Measurements from ENCODE around the gene UBTD1.
A peak's percentile ranks its signal among the peaks of the same experiment; 100 is the strongest.

The UBTD1 gene

DNA sequence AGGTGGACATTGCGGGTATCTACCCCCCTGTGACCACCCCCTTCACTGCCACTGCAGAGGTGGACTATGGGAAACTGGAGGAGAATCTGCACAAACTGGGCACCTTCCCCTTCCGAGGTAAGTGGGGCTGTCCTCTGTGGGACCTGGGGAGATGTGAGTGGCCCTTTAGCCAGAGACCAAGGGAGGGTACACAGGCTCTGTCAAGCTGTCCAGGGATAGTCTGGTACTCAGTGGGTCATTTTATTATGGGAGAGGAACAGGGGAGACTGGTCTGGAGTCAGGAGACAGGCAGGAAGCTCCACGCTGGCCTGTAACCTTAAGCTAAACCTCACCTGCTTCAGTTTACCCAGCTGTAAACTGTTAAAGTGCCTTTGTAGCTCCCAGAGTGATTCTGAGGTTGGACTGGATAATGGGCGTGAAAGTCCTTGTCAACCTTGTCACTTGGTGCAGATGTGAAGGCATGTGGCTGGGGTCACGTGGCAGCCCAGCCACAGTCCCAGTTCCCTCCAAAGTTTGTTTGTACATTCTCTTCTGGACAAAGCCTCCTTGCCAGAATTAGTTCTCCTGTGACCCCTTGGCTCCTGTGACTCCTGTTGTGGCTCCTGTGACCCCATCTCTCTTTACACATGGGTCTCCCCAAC lies 86.2 kb downstream of the UBTD1 start:
- DNase-seq (ENCODE audit: low read depth): no peak

DNA sequence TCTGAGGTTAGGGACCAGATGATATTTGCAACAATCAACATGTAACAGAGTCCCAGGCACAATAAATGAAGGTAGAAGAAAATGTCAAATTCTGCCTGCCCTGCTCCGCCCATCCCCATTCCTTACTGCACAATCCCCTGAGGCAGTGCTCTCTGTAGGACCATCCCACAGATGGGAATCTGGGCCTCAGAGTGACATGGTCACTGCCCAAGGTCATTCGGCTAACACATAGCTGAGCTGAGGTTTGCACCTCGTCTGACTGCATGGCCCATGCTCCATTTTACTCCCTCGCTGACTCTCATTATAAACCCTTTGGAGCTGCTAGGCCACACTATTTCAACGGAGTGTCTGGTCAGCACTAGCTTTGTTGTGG lies 86.7 kb downstream of the UBTD1 start:
- DNase-seq (ENCODE audit: low read depth): no peak

DNA sequence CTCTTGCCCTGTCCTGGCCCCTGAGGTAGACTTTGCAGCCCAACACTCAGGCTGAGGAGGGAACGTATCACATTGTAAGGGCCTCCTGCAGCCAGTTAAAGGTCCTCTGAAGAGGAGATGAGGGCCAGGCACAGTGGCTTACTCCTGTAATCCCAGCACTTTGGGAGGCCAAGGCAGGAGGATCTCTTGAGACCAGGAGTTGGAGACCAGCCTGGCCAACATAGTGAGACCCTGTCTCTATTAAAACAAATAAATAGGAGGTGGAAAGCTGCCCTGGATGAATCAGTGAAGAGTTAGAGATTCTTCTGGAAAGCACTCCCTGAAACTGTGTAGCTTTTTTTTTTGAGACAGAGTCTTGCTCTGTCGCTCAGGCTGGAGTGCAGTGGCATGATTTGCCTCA lies 88.5 kb downstream of the UBTD1 start:
- DNase-seq (ENCODE audit: low read depth): no peak

DNA sequence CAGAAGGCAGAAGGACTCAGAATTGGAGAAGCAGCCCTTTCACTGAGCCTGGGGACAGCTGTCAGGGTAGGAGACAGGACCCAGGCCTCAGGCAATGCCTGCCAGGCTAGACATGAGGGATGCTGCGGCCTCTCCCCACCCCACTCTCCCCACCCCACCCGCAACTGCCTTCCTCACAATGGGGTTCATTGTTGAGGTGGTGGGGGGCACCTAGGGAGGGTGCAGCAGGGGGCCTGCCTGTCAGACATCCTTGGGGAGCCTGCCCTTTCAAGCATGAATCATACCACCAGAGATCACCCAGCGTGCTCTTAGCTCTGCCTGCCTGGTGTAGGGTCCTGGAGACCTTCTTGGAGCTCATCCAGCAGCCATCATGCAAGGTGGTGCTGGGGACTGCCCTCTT lies 90.8 kb downstream of the UBTD1 start, which contains the start of gene C10orf62:
Gene C10orf62 (plus strand): TSS at position 243 of the 400 bp plus-strand sequence. CDS start 177 bp downstream, outside the sequence.
- DNase-seq (ENCODE audit: low read depth): no peak

DNA sequence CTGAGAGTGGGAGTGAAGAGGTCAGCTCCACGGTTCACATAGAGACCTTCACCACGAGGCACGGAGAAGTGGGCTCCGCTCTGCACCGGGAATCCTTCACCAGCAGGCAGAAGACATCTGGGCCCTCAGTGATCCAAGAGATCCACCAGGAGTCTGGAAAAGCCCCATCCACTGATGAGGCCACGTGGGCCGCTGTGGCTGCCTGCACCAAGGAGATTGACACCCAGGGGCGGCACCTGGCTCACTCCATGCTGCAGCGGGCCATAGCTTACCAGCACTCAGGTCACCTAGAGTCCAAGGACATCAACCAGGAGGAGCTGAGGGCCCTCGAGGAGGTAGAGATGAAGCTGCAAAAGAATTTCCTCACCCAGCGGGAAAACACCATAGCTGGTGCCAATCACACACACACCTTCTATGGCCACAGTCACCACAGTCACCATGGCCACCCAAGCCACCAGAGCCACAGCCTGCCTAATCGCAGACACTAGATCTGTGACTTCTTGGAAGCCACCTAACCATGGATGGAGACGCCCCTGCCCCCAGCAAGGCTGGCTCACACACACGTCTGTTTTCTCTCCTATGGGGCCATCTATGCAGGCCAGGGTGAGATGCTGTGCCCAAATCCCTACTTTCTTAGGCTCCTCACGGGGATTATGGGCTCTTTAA lies 91.5 kb downstream of the UBTD1 start:
- no peak for DNase-seq (ENCODE audit: low read depth)

DNA sequence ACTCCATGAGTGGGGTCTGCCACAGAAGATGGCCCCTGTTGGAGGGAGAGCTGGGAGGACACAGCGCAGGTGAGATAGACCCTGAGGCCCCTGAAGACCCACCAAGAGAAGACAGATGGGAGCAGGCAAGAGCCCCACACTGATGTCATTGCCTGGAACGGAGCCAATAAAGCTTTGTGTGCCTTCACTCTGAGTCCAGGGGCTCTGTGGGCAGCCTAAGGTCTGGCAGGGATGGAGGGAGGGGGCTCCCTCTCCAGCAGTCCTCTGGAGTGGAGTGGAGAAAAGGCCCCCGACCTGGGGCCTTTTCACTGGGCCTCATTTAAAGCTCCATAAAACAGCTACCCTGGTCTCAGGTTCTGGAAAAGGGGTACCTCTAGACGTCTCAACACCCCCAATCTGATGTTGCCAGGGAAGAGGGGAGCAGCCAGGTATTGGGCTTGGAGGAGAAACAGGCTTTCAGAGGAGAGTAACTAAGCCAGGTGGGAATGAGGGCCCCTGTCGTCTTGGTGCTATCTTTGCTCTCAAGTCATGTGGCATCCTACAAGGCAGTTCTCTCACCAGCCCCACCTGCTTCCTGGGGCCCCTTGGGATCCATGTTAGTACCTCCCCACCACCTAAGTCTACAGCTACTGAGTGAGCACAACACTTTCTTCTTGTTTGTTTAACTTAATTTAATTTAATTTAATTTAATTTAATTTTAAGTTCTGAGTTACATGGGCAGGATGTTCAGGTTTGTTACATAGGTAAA lies 92.2 kb downstream of the UBTD1 start:
- DNase-seq (ENCODE audit: low read depth): no peak

DNA sequence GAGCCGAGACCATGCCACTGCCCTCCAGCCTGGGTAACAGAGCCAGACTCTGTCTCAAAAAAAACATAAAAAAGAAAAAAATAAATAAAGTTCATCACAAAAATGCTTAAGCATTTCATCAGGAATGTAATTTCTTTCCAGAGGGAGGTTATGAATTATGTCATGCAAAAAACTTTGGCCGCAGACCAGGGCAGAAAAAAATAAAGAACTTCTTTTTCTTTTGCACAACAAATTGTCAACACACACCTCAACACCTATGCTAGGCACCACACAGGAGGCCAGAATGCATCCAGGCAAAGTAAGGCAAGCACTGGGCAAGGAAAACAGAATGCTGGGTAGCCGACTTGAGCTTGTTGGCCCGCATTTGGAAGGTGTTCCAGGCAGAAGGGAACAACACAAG lies 94.7 kb downstream of the UBTD1 start:
- no peak for DNase-seq (ENCODE audit: low read depth)

DNA sequence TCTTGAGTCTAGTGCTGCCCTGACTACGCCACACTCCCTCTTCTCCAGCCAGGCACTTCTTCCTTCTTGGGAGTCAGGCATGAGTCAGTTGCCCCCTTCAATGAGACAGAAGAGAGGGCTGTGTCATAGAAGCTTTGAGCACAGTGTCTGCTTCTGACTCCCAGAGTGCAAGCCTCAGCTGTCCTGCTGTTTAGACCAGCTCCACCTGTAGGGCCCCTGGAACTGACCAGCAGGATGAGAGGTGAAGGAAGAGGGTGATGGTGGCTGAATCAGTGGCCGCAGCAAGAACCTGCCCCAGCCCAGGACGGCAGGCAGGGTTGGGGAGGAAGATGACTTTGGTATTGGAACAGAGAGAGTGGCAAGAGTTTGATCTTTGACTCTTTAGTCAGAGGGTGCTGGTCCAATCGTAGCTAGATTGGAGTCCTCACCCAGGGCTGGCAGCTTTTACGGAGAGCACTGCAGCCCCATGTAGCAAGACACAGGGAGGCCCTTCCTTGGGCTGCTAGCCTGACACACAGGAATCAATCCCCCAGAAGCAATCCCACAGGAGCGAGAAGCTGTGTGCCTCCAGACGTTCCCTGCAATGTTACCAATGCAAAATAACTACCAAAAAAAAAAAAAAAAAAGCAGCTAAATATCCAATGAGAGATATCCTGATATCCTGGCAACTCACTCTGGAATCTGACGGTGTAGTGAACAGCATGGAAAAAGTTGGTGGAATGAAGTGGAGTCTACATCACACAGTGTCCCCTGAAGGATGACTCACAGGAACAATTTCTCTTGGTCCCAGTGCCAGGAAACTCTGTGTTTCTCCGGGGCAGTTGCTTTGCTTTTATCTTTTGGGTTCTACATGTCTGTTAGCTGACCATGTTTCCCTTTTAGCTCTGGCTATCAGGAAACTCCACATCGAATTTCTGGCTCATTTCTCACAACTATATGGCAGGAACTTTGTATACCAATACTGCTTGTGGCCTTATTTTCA lies 97.7 kb downstream of the UBTD1 start:
- DNase-seq (ENCODE audit: low read depth): peak; percentile 49

DNA sequence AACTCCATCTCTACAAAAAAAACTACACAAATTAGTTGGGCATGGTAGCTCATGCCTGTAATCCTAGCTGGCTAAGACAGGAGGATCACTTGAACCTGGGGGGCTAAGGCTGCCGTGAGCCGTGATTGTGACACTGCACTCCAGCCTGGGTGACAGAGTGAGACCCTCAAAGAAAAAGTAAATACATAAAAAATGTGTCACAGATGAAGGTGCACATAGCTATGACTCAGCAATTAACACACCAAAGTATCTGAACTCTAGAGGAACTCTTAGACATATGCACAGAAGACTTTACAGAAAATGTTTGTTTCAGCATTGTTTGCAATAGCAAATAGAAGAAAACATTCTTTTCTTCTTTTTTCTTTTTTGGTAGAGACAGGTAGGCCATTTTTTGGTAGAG lies 99.1 kb downstream of the UBTD1 start:
- no peak for DNase-seq (ENCODE audit: low read depth)

DNA sequence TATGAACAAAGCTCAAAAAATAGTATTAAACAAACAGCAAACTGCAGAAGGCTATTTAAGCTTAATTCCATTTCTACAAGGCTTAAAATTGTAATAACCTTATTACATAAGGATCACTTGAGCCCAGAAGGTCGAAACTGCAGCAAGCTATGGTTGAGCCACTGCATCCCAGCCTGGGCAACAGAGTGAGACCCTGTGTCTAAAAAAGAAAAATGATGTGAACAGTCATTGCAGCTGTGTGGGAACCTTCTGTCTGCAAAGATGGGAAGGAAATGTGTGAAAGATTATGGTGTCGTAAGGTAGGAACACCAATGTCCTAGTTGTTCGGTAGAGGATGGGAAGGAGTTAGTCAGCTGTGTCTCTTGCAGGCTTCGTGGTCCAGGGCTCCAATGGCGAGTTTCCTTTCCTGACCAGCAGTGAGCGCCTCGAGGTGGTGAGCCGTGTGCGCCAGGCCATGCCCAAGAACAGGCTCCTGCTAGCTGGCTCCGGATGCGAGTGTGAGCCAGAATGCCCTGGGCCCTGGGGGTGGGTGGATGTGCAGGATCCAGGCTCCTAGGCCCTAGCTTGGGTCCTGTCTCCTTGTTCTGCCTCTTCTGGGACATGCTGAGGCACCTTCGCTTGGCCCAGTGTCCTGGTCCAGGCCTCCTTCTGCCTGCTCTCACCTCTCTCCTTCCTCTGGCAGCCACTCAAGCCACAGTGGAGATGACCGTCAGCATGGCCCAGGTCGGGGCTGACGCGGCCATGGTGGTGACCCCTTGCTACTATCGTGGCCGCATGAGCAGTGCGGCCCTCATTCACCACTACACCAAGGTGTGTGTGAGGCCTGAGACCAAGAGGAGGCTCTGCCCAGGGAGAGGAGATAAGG lies 99.9 kb downstream of the UBTD1 start:
- no peak for DNase-seq (ENCODE audit: low read depth)

DNA sequence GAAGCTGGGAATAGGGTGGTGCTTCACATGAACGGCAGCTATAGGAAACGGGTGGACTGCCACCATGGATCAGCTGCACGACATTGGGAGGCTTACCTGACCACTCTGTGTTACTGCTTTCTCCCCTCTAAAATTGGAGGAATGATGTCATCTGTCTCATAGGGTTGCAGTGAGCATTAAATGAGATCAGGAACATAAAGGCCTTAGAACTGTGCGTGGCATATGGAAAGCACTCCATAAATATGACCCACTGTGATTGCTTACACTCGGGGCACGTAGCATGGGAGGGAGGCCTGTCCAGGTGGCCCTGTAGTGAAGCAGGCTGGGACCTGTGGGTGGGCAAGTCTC lies 100.5 kb downstream of the UBTD1 start:
- no peak for DNase-seq (ENCODE audit: low read depth)

DNA sequence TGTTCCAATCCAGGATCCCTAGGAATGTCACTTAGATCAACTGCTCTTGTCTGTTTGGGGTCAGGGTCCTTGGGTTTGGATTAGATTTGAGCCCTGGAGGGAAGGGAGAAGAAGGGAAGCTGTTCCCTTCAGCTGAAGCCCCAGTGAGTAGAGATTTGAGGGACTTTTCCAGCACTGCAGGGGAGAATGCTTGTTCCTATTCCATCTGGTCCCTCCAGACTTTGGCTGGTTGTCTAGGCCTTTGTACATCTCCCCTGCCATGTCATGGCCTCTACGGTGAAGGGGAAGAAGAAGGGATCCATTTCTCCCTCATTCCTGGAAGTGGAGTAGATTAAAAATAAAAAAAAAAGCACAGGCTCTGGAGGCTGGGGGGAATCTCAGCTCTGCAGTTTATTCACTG lies 101.9 kb downstream of the UBTD1 start:
- no peak for DNase-seq (ENCODE audit: low read depth)

DNA sequence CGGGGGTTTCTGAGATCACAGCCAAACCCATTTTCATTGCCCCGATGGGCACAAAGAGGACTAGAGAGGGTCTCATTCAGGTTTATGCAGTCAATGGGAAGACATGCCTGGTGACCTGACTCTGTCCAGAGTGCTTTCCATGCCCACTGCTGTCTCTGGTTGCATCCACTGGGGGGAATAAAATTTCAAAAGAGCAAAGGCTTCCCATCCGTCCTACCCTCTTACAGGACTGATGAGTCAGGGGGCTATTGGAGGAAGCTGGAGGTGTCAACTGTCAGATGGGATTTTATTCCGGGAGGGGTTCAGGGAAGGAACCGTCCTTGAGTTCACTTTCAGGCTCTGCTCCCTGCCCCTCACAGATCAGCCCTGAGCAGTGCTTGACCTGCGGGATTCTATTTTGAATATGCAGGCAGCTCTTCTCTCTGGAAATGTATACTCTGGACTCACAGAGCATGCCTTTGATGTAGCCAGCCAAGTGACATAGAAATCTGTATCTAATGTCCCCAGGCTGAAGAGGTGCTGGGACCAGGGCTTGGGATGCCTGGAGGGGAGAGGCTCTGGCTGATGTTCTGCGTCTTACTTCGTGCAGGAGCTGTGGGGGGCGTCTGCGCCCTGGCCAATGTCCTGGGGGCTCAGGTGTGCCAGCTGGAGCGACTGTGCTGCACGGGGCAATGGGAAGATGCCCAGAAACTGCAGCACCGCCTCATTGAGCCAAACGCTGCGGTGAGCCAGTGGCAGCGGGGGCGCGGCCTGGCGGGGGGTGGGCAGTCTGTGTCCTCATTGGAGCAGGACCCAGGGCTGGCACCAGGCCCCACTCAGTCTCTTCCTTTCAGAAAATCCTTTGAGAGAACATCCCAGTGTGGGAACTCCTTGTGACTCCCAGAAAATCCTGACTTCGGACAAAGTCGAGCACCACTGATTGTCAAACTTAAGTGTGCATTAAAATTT lies 102.8 kb downstream of the UBTD1 start:
- no peak for DNase-seq (ENCODE audit: low read depth)

DNA sequence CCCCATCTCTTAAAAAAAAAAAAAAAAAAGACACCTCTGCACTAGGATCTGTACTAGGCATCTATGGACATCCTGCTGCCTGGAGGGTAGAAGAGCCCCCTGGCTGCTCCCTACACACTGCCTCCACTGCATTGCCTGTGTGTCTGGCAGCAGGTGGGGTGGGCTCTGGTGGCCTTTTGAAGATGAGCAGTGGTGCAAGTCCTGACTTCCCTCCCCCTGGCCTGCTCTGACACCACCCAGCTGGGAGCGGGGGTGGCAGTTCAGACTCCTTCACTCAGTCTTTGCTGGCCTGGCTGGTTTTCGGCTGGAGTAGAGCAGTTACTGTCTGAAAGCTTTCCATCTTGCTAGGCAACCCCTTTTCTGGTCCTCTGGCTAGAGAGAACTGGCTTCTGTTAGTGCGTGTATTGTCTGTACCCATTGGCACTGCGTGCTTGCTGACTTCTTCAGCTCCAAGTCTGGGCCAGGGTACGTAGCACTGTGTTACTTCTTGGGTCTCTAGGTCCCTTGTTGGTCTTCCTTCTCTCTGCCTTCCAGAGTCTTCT lies 108.4 kb downstream of the UBTD1 start:
- DNase-seq (ENCODE audit: low read depth): no peak

DNA sequence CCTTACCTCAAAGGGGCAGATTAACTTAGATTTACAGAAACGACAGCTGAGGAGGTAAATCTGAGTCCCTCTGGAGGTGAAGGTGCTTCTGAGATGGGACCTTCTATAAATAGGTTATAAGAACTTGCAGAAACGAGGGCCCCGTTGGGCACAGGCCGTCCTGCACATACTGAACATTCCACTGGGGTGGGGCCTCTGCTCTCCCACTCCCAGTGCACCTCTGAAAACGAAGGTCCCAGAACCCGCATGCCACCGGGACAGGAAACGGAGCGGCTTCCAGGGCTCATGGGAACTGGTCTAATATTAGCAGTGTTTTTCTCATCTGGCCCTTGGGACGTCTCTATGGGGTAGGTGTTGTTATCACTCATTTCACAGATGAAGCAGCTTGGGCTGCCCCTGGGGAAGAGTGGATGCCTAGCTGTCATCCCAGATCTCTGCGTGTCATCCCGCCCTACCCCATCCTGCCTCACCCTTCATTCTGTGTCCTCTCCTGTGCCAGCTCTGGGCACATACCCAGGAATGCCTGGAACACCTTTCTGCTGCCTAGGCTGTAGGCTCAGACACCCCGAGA lies 110.4 kb downstream of the UBTD1 start:
- no peak for DNase-seq (ENCODE audit: low read depth)

DNA sequence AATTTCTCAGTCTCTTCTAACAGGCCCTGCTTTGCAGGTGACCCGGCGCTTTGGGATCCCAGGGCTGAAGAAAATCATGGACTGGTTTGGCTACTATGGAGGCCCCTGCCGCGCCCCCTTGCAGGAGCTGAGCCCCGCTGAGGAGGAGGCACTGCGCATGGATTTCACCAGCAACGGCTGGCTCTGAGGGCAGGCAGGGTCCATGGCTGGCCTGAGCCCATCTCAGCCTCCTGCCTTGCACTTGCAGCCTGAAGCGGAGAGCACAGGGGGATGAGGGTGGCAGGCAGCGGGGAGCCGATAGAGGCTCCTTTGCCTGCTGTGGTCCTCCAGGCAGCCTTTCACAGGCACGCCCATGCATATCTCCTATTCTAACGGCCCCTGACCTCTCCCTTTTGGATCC lies 112.7 kb downstream of the UBTD1 start:
- DNase-seq (ENCODE audit: low read depth): no peak

DNA sequence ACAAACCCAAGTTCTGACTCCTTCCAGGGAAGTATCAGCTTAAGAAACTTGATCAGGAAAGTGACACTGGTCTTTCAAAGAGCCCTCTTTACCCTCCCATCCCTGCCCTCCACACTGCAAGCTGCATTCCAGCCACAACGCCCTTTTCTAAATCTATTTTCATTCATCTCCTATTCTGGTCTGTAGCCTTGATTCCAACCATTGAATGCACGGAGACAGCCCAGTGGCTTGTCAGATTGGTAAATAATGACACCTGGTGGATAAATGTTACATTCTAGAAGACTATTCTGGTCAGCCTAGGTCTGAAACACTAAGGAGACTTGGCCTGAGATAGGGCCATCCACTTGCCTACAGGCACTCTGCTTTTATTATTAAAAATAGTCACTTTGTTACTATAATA lies 113.7 kb downstream of the UBTD1 start:
- peak; percentile 32 for DNase-seq (ENCODE audit: low read depth)

DNA sequence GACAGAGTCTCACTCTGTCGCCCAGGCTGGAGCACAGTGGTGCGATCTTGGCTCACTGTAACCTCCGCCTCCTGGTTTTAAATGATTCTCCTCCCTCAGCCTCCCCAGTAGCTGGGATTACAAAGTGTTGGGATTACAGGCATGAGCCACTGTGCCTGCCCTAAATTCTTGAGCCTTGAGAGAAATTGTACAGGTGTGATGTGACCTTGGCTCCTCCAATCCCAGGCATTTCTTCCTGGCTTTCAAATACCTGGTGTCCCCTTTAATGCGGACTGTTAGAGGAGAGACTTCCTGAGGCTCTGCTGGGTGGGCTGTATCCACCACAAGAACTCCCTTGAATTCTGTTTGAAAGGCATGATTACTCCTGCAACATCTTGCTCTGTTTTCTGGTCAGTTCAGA lies 119.6 kb downstream of the UBTD1 start:
- DNase-seq (ENCODE audit: low read depth): no peak

DNA sequence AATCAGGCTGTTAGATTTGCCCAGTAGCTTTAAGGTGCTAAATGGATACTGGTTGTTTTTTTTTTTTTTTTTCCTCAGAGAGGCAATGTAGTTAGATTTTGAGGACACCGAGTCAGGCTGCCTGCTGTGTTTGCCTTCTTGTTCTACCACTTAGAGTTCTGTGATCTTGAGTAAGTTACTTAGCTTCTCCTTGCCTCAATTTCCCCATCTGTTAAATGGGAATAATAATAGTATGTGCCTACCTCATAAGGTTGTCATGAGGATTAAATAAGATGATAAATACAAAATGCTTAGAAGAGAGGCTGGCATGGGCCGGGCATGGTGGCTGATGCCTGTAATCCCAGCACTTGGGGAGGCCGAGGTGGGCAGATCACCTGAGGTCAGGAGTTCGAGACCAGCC lies 120.0 kb downstream of the UBTD1 start:
- DNase-seq (ENCODE audit: low read depth): no peak
